A549 treated with DMSO at 1 μM for 4 hours (cell line): ENCODE results near the gene SF3B5. TPM values are rescaled to one million over a fixed set of nuclear protein-coding genes. Genes with fewer than 3 reads are reported as not detected.

Experiments
- total RNA-seq: library from RNA; stranded (reverse); fragments of 200-300 nt; extraction: Qiagen RNA extraction; gene quantifications from 5 replicates; pipeline ENCODE4 v1.2.3, GENCODE V29; 2022; ENCODE audit warnings: low read depth

SF3B5 gene
- 199 to 225 TPM (median 207 TPM) in 5 replicates for total RNA-seq

DNA sequence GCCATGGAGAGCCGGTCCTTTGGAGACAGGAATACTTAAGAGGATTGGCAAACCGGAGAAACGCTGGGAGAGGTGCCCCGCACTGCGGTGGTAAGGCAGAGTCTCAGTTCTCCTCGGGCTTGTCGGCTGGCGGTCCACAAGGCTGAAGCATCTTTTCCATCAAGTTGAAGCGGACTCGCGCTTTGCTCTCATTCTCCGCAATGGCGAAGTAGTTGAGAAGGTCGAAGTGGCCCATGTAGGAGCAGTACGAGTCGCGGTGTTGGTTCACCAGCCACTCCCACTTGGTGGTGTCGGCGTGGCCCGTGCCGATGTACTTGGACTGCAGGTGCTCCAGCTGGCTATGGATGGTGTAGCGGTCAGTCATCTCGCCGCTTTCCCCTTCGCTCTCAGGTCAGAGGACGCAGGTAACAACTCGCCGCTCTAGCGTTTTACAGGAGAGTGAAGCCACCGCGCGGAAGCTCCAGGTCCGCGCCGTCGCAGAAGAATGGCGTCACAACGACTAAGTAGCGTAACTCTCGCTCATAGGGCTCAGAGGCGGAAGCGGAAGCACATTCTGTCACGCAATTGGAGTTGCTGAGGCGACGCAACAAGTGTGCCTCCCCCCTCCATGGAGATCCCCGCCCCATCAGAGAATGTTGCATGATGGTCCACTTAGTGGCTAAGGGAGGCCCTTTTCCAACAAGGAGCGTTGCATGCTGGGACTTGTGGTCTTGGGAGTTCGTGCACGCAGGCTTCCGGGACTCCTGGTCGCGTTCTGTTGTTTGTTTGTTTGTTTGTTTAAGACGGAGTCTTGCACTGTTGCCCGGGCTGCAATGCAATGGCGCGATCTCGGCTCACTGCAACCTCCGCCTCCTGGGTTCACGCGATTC, at the start of gene SF3B5:
Gene SF3B5 (minus strand): TSS at position 440 of the 869 bp plus-strand sequence. CDS start 76 bp downstream, at position 364.

Other genes with a start within 250 kb of the SF3B5 start
- not detected in 5 replicates for gene ZC2HC1B, start 231.1 kb downstream of the SF3B5 start, total RNA-seq
- 6.9 to 9.6 TPM (median 9.5 TPM) in 5 replicates for gene PLAGL1, start 87.3 kb downstream of the SF3B5 start, total RNA-seq
- 2.2 to 2.5 TPM (median 2.4 TPM) in 5 replicates for gene STX11, start 54.9 kb upstream of the SF3B5 start, total RNA-seq
- 9.6 to 15.1 TPM (median 12.0 TPM) in 5 replicates for gene UTRN, start 189.8 kb upstream of the SF3B5 start, total RNA-seq